Activated CD4-positive, alpha-beta T cell treated with anti-CD3 and anti-CD28 coated beads for 36 hours (primary cell): Measurements from ENCODE around the gene OXNAD1. TPM values are rescaled to one million over a fixed set of nuclear protein-coding genes. Genes with fewer than 3 reads are reported as not detected.

Experiments
- ATAC-seq: fragments of 200-7000 bp; cut with Tn5 transposase; one replicate; pipeline ENCODE4 v1.10.0; 2021; ENCODE audit warnings: mild to moderate bottlenecking, moderate library complexity
- CTCF ChIA-PET: fragments of 350-600 bp; sonication (Branson Sonifier 250); formaldehyde crosslinking; loops from one replicate; lab custom pipeline; 2021; ENCODE audit warnings: antibody characterized with exemption; lab: Charles Lee
- POLR2A ChIA-PET: fragments of 350-600 bp; sonication (Branson Sonifier 250); formaldehyde crosslinking; loops from one replicate; lab custom pipeline; 2021; ENCODE audit warnings: antibody characterized with exemption, inconsistent platforms; lab: Charles Lee
- DNase-seq: peaks from one replicate; pipeline ENCODE4 v3.0.0-alpha.2; 2020
- H3K27ac Mint-ChIP-seq: one replicate; pipeline ENCODE4 v1.8.0; 2021; ENCODE audit warnings: mixed read lengths
- H3K27me3 Mint-ChIP-seq: one replicate; pipeline ENCODE4 v1.8.0; 2021; ENCODE audit warnings: mixed read lengths
- H3K36me3 Mint-ChIP-seq: one replicate; pipeline ENCODE4 v1.8.0; 2021; ENCODE audit warnings: low read depth, mixed read lengths
- H3K4me1 Mint-ChIP-seq: one replicate; pipeline ENCODE4 v1.8.0; 2021; ENCODE audit warnings: mixed read lengths
- H3K4me3 Mint-ChIP-seq: one replicate; pipeline ENCODE4 v1.8.0; 2021; ENCODE audit warnings: mild to moderate bottlenecking, moderate library complexity, mixed read lengths
- H3K9me3 Mint-ChIP-seq: one replicate; pipeline ENCODE4 v1.8.0; 2021; ENCODE audit warnings: low read depth, mixed read lengths
- intact Hi-C, 2 experiments: fragments of 100-400 bp; cut with DNase I in 1 of 2; cut with micrococcal nuclease in 1 of 2; formaldehyde crosslinking; loops; one replicate each; pipeline versions ENCODE4 v1.14.2 to v1.15.1; 2022 to 2024; cut with DNase I, micrococcal nuclease
- total RNA-seq, 2 experiments: library from RNA; stranded (reverse); gene quantifications; one replicate each; pipeline ENCODE4 v1.2.3, GENCODE V29; 2021

The OXNAD1 gene
- total RNA-seq, 2 experiments from 2014 or later = 27.7 to 34.6 TPM

- DNase-seq (no peak), ATAC-seq (no peak)
- ChIA-PET POLR2A (no interaction called here), CTCF (interaction anchor here (0.7 to 4.2 kb wide), 20 partner anchors 9 to 337 kb away, joined by 3 to 32 read pairs (median 4); no protein-coding TSS in a partner anchor)
- intact Hi-C loops = loop anchor here (2.0 to 5.0 kb wide), 2 partner anchors 616 to 618 kb away; no protein-coding TSS in a partner anchor
- Mint-ChIP-seq H3K4me1 (peaks cover 14% of the 10 kb centered on the region), H3K4me3 (no peak overlapping the region), H3K9me3 (no peaks in the 10 kb centered on the region), H3K27ac (no peak overlapping the region), H3K36me3 (no peaks in the 10 kb centered on the region), H3K27me3 (no peaks in the 10 kb centered on the region)
These were observed 16.5 kb upstream of the OXNAD1 start for GRCh38 chr3:16248556-16248955.

- Mint-ChIP-seq H3K4me1 (peaks cover 8% of the 10 kb centered on the region), H3K27me3 (no peaks in the 10 kb centered on the region), H3K36me3 (no peaks in the 10 kb centered on the region), H3K4me3 (no peak overlapping the region), H3K9me3 (no peaks in the 10 kb centered on the region), H3K27ac (no peak overlapping the region)
- intact Hi-C loops = loop anchor here (2.0 to 5.0 kb wide), 2 partner anchors 617 to 619 kb away; no protein-coding TSS in a partner anchor
- peak; percentile 62 for DNase-seq
- no peak for ATAC-seq
- POLR2A ChIA-PET = no interaction called here
- CTCF ChIA-PET = interaction anchor here (1.0 to 4.2 kb wide), 2 partner anchors 201 to 203 kb away, joined by 4 to 32 read pairs; no protein-coding TSS in a partner anchor
These were observed 15.7 kb upstream of the OXNAD1 start for GRCh38 chr3:16249336-16249735.

GRCh38 chr3:16249886-16250285 lies 15.1 kb upstream of the OXNAD1 start:
- no peaks in the 10 kb centered on the region for H3K36me3 Mint-ChIP-seq
- POLR2A ChIA-PET = no interaction called here
- DNase-seq (no peak), ATAC-seq (no peak)
- no peaks in the 10 kb centered on the region for H3K9me3 Mint-ChIP-seq
- intact Hi-C loops = loop anchor here (2.0 to 5.0 kb wide), 2 partner anchors 618 to 619 kb away; no protein-coding TSS in a partner anchor
- peaks cover 10% of the 10 kb centered on the region for H3K4me1 Mint-ChIP-seq
- H3K4me3 Mint-ChIP-seq = no peak overlapping the region
- no peaks in the 10 kb centered on the region for H3K27me3 Mint-ChIP-seq
- no peak overlapping the region for H3K27ac Mint-ChIP-seq
- CTCF ChIA-PET = no interaction called here

- DNase-seq (no peak), ATAC-seq (no peak)
- peaks cover 14% of the 10 kb centered on the region for H3K4me1 Mint-ChIP-seq
- H3K36me3 Mint-ChIP-seq = no peaks in the 10 kb centered on the region
- no peak overlapping the region for H3K4me3 Mint-ChIP-seq
- intact Hi-C loops = no loop called here
- H3K27me3 Mint-ChIP-seq = no peaks in the 10 kb centered on the region
- H3K27ac Mint-ChIP-seq = no peak overlapping the region
- ChIA-PET CTCF (interaction anchor here (0.6 to 1.0 kb wide), 4 partner anchors 13 to 593 kb away, joined by 3 read pairs; no protein-coding TSS in a partner anchor), POLR2A (no interaction called here)
- no peaks in the 10 kb centered on the region for H3K9me3 Mint-ChIP-seq
These were observed 13.5 kb upstream of the OXNAD1 start for GRCh38 chr3:16251316-16252085.

GRCh38 chr3:16252243-16252978 lies 12.6 kb upstream of the OXNAD1 start:
- no peak overlapping the region for H3K4me3 Mint-ChIP-seq

GRCh38 chr3:16252988-16253387 lies 12.0 kb upstream of the OXNAD1 start:
- Mint-ChIP-seq H3K36me3 (no peaks in the 10 kb centered on the region), H3K4me1 (peaks cover 6% of the 10 kb centered on the region), H3K9me3 (no peaks in the 10 kb centered on the region), H3K4me3 (no peak overlapping the region), H3K27me3 (no peaks in the 10 kb centered on the region), H3K27ac (no peak overlapping the region)
- DNase-seq = no peak
- no peak for ATAC-seq
- intact Hi-C loops = no loop called here
- ChIA-PET POLR2A (no interaction called here), CTCF (interaction anchor here (0.6 to 1.6 kb wide), 5 partner anchors 11 to 393 kb away, joined by 3 to 5 read pairs (median 3); no protein-coding TSS in a partner anchor)

More at GRCh38 chr3:16252243-16252978, 12.6 kb upstream of the OXNAD1 start:
- CTCF ChIA-PET = interaction anchor here (0.7 to 1.6 kb wide), 3 partner anchors 12 to 394 kb away, joined by 3 to 5 read pairs (median 3); no protein-coding TSS in a partner anchor
- Mint-ChIP-seq H3K27ac (no peak overlapping the region), H3K27me3 (no peaks in the 10 kb centered on the region), H3K9me3 (no peaks in the 10 kb centered on the region), H3K36me3 (no peaks in the 10 kb centered on the region), H3K4me1 (peaks cover 9% of the 10 kb centered on the region)
- no peak for DNase-seq
- ATAC-seq = no peak
- intact Hi-C loops = no loop called here
- POLR2A ChIA-PET = no interaction called here

- Mint-ChIP-seq H3K4me3 (no peak overlapping the region), H3K9me3 (no peaks in the 10 kb centered on the region), H3K4me1 (peaks cover 6% of the 10 kb centered on the region), H3K36me3 (no peaks in the 10 kb centered on the region), H3K27me3 (no peaks in the 10 kb centered on the region), H3K27ac (no peak overlapping the region)
- ATAC-seq = no peak
- intact Hi-C loops = no loop called here
- no peak for DNase-seq
- ChIA-PET CTCF (interaction anchor here (0.6 to 1.6 kb wide), 5 partner anchors 10 to 207 kb away, joined by 3 to 5 read pairs (median 3); no protein-coding TSS in a partner anchor), POLR2A (interaction anchor here (1.0 kb wide), 1 partner anchor 11 kb away, joined by 4 read pairs; the partner anchor contains the start of genes DPH3 and OXNAD1)
These were observed 11.4 kb upstream of the OXNAD1 start for GRCh38 chr3:16253601-16254000.

- Mint-ChIP-seq H3K4me3 (no peak overlapping the region), H3K27ac (peak overlapping the region; percentile 20), H3K27me3 (no peaks in the 10 kb centered on the region), H3K9me3 (no peaks in the 10 kb centered on the region), H3K36me3 (peaks cover 6% of the 10 kb centered on the region), H3K4me1 (peaks cover 12% of the 10 kb centered on the region)
- intact Hi-C loops = no loop called here
- ChIA-PET POLR2A (no interaction called here), CTCF (interaction anchor here (0.6 to 0.9 kb wide), 2 partner anchors 9 to 521 kb away, joined by 3 to 4 read pairs; no protein-coding TSS in a partner anchor)
- DNase-seq = peak; percentile 17
- ATAC-seq = peak; percentile 75
These were observed 10.1 kb upstream of the OXNAD1 start for GRCh38 chr3:16254916-16255315.

- ChIA-PET CTCF (interaction anchor here (0.6 to 0.9 kb wide), 2 partner anchors 9 to 521 kb away, joined by 3 to 4 read pairs; no protein-coding TSS in a partner anchor), POLR2A (no interaction called here)
- H3K27ac Mint-ChIP-seq = peak overlapping the region; percentile 20
- DNase-seq (no peak), ATAC-seq (peak; percentile 30)
- H3K36me3 Mint-ChIP-seq = peaks cover 8% of the 10 kb centered on the region
- H3K9me3 Mint-ChIP-seq = no peaks in the 10 kb centered on the region
- intact Hi-C loops = no loop called here
- peaks cover 14% of the 10 kb centered on the region for H3K4me1 Mint-ChIP-seq
- no peak overlapping the region for H3K4me3 Mint-ChIP-seq
- H3K27me3 Mint-ChIP-seq = no peaks in the 10 kb centered on the region
These were observed 9.7 kb upstream of the OXNAD1 start for GRCh38 chr3:16255326-16255725.

GRCh38 chr3:16255726-16256125 lies 9.3 kb upstream of the OXNAD1 start:
- H3K9me3 Mint-ChIP-seq = no peaks in the 10 kb centered on the region
- no peak for ATAC-seq
- H3K4me1 Mint-ChIP-seq = peaks cover 14% of the 10 kb centered on the region
- H3K27ac Mint-ChIP-seq = no peak overlapping the region
- H3K27me3 Mint-ChIP-seq = no peaks in the 10 kb centered on the region
- no peak for DNase-seq
- H3K4me3 Mint-ChIP-seq = no peak overlapping the region
- intact Hi-C loops = no loop called here
- peaks cover 8% of the 10 kb centered on the region for H3K36me3 Mint-ChIP-seq
- ChIA-PET CTCF (interaction anchor here (0.6 kb wide), 1 partner anchor 522 kb away, joined by 4 read pairs; no protein-coding TSS in a partner anchor), POLR2A (interaction anchor here (0.9 kb wide), 1 partner anchor 9 kb away, joined by 3 read pairs; the partner anchor contains the start of genes DPH3 and OXNAD1)

- DNase-seq (no peak), ATAC-seq (no peak)
- Mint-ChIP-seq H3K36me3 (peaks cover 8% of the 10 kb centered on the region), H3K27me3 (no peaks in the 10 kb centered on the region), H3K9me3 (no peaks in the 10 kb centered on the region), H3K4me1 (peaks cover 15% of the 10 kb centered on the region), H3K27ac (no peak overlapping the region), H3K4me3 (no peak overlapping the region)
- ChIA-PET POLR2A (no interaction called here), CTCF (interaction anchor here (0.7 to 2.1 kb wide), 3 partner anchors 9 to 534 kb away, joined by 3 to 10 read pairs (median 4); no protein-coding TSS in a partner anchor)
- intact Hi-C loops = no loop called here
These were observed 7.7 kb upstream of the OXNAD1 start for GRCh38 chr3:16257309-16257708.
